SK-N-SH treated with all-trans-retinoic acid at 6 μM for 48 hours (cell line): Measurements from ENCODE around the gene ZNF140.

ENCODE experiments used
- ARNTL ChIP-seq: fragments of 450-650 bp; formaldehyde crosslinking; IDR thresholded peaks from 2 replicates; pipeline ENCODE4 v1.5.0; 2020; ENCODE audit warnings: low read depth, mild to moderate bottlenecking, moderate library complexity, borderline replicate concordance
- PPARA ChIP-seq: fragments of 250-450 bp; sonication (Bioruptor Pico); IDR thresholded peaks from 2 replicates; pipeline ENCODE4 v1.5.0; 2020; ENCODE audit warnings: mild to moderate bottlenecking, borderline replicate concordance
- RARB ChIP-seq: fragments of 250-450 bp; sonication (Bioruptor Pico); IDR thresholded peaks from 2 replicates; pipeline ENCODE4 v1.8.0; 2021; ENCODE audit warnings: mild to moderate bottlenecking, moderate library complexity
- TSHZ2 ChIP-seq: fragments of 250-450 bp; sonication (Bioruptor Pico); IDR thresholded peaks from 2 replicates; pipeline ENCODE4 v1.5.0; 2020; ENCODE audit warnings: mild to moderate bottlenecking, moderate library complexity

- TF ChIP-seq TSHZ2 (CRISPR knock-in tag) (no peak), PPARA (no peak), RARB (CRISPR knock-in tag) (no peak), ARNTL (CRISPR knock-in tag) (no peak)
Observed at GRCh38 chr12:133124674-133125073, 44.0 kb downstream of the ZNF140 start.
